D341Med (cell line): ENCODE data around the gene SULT4A1.
A peak's percentile ranks its signal among the peaks of the same experiment; 100 is the strongest.

ENCODE experiments used
- DNase-seq: peaks from one replicate; pipeline ENCODE4 v3.0.0; 2012; ENCODE audit warnings: low spot score

SULT4A1 gene

DNA sequence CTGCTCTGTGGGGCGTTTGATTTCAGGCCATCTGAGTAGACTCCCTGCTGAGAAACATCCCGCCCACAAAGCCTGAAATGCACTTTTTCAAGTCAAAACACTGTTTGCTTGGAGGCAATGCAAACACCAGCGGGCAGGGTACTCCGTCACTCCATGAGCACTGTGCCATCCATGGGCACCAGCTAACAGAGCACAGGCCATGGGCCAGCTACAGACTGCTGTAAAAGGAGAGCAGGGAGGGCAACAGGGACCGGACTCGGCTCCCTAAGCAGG is 33.7 kb downstream of the SULT4A1 start:
- no peak for DNase-seq

DNA sequence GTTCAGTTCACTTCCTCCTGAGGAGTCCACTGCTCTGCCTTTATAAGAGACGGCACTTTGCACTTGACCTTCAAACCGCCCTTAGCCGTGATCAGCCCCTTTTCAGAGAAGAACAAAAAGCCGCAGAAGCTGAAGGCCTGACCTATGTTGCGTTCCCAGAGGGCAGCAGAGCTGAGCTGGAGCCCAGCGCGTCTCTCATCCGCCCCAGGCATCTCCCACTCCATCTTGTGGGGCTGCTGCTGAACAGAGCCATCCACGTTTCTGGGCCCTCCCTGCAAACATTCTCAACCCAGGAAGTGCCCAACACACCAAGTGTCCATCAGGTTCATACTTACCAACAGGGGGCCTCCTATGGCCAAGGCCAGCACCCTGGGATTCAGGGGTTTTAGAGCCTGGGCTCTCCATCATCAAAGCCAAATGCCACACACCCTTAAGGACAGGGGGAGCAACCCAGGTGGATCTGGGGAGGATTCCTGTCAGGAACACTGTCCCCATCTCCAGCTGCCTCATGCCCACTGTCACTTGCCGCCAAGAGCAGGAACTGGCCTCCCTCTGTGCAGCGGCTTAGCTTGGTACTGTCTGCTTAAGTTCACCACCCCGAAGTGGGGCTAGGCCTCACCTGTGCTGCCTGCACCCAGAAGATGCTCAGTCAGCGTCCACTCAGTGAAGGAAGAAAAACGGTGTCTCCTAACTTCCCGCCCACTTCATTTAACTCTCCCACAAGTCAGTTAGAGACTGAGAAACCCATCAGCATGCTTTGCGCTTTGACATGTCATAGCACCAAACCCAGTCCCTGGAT is 34.2 kb downstream of the SULT4A1 start:
- DNase-seq, result no peak

DNA sequence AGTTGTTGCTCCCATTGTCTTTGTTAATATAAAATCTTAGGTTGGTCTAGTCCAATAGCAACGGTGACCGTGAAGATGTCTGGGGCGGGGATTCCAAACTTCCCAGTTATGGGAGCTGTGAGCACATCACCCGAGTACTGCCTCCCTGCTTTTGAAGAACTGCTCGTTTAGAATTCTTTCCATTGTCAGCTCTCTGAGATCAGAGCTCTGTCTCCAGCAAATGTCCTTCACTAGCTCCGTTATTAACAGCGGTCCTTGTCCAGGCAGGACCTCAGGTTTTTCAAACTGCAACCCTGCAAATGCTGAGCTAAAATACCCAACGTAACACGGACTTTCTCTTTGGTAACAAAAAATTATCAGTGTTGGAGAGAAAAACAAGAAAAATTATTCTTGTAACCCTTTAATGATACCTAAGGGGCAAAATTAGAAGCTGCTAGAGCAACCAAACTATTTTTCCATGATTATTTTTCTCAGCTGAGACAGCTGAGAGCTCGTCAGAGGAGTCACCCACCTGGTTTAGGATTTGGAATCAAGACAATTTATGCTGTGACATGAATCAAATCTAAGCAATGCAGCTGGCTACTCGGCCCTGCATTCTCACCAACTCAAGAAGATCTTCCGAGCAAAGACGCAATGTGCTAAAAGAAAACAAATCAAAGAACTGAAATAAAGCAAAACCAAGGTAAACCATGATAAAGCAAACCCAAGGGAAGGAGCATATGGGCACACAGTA is 35.1 kb downstream of the SULT4A1 start:
- DNase-seq, result no peak

DNA sequence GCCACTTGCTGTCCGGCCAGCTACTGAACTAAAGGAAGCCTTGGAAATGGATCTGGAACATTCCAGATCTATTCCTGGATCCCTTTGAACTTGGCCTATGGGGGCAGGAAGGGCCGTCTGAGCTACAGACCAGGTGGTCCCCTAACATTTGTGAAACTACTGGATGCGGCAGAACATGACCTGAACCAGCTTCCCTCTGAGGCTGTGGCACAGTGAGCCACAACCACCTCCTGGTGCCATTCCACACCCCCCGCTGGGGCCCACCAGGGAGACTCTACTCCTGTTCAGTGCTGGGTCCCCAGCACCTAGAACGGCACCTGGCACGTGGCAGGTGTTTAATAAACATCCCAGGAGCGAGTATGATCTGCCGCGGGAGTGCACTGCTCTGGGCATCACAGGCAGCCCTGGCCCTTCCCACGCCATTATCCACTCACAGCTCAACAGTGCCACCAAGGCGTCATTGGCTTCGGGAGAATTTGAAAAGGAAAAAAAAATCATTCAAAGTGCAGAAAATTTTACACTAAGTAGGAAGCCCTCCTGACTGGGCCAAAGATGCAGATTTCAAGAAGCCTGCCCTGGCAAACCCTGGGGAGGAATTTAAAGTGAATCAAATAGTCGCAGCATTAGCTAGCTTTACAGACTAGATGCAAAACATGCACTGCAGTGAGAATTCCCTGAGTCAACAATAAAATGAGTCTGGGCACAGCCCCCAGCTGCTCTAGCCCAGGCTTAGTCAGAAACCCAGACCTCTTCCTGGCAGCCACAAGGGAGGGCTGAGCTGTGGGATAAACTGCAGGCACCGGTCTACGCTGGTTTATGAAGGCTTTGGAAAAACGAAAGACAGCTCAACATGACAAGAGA is 35.9 kb downstream of the SULT4A1 start:
- peak; percentile 46 for DNase-seq

DNA sequence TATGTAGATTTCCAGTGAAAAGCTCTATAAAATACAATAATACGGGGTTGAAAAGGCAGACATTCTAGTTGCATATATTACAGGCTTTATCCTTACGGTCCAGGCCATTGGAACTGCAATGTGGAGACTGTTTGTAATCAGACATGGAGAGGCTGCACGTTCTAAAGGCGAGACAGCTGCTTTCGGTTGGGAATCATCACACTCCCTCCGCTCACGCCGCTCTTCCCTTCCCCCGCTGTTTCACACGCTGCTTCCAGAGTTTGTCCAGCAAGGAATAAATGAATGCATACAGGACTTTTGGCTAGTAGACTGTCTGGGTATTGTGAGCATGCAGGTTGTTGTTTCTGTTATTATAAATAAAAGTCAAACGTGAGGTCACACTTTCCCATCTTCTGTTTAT is 36.7 kb downstream of the SULT4A1 start:
- DNase-seq, result no peak

DNA sequence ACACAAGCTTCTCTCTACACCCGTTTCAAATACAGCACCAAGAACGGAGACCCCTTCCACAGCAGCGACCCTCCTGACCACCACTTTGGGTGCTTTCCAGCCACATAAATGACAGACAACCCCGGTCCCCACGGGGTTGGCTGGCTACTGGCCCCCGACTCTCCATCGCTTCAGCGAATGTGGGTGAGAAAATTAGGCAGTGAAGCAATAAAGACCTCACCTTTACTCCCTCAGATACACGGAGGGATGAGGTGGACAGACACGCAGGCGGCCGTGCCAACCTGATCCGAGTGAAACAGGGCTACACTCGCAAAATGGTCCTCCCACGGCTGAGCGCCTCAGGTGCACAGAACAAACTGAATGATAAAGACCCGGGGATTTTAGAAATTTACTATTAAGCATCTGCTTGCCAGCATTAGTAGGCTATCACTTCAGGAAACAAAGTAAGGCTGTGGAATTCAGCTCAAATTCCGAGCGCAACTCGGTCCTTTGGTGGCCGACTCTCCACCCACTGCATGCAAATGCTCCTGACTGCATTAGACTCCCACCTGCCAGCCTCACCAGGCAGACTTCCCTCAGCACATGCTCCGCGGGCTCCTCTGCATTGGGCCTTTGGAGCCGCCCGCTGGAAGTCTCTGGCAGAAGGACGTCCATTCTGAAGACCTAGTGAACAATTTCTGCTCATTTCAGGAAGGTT is 37.4 kb downstream of the SULT4A1 start:
- DNase-seq, result no peak

DNA sequence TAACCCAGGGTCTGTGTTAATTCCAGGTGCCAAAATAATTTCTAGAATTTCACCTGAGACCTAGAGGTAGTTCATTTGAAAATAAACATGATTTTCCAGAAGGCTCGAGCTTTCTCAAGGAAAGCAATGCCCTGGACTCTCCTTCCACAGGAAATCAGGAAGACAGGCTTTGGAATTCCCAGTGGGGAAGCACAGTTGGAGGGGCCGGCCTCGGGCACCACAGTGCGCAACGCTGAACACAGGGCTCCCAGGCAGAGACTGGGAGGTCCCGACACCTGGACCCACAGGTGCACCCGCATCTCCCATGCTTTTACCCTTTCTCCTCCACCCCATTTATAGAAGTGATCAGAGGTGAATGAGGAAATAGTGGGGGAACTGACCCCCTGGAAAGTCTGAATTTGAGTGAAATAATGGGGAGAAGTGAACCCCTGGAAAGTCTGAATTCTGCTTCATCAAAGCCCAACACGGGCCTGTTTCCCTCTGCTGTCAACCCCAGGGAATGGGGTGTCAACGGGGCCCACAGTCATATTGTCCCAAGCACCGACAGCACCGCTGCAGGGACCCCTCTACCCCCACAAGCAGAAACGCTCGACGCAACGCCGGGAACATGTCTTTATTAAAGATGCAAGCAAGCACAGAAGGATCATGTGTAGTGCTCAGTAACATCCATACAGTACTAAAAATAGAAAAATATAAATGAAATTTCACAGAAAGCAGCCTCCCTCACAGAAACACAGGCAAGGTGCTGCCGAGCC is 38.2 kb downstream of the SULT4A1 start:
- DNase-seq, result no peak

DNA sequence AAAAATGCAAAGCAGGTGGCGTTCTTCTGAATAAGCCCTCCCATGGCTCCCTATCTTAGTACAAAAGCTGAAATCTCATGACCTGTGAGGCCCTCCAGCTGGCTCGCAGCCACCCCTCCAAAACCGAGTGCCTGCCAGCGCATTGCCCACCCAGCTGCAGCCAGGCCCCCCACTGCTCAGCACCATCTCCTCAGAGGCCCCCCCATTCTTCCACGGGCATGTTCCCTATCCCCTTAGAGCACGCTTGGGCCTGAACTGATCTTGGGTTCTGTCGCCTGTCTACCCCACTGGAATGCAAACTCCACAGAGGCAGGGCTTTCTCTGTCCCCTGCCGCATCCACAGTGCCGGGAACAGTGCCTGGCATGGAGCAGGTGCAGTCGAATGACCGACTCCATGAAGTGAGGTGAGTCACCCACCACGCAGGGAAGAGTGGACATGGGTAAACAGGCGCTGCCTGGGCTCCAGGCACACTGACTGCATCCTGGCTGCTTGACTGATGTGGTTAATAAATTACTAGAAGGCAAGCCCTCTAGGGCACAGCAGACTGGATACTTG is 38.9 kb downstream of the SULT4A1 start:
- DNase-seq, result no peak

DNA sequence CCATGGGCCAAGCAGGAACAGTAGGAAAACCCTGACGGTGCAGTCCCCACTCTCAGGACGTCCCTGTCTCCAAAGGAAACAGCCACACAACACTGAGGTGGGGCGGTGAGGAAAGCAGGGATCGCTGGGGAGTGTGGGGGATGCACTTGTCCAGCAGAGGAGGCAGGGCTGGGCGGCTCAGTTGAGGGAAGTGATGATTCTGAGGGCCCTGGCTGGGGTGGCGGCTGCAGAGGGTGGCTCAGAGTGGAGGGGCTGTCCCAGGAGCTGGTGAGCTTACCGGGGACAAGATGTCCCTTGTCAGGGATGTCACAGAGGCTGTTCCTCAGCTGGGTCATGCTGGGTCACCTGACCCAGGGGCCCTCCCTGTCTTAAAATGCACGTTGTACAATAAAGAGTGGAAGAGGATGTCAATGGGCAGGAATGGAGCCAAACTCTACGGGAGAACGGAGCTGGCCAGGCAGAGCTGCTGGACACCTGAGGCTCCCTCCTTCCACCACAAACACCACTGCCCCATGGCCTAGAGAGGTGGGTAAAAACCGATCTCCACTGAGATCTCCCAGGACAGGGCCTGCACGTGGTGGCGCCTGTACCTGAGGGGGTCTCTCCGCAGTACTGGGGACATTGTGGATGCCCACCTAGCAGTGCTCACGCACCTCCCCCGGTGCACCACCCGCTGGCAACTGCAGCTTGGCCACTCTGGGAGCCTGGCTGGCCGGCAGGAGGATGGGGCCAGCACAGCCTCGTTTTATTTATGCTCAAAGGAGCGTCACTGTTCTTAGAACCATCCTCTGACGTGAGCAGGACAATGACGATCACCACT is 40.5 kb downstream of the SULT4A1 start:
- DNase-seq, result no peak

DNA sequence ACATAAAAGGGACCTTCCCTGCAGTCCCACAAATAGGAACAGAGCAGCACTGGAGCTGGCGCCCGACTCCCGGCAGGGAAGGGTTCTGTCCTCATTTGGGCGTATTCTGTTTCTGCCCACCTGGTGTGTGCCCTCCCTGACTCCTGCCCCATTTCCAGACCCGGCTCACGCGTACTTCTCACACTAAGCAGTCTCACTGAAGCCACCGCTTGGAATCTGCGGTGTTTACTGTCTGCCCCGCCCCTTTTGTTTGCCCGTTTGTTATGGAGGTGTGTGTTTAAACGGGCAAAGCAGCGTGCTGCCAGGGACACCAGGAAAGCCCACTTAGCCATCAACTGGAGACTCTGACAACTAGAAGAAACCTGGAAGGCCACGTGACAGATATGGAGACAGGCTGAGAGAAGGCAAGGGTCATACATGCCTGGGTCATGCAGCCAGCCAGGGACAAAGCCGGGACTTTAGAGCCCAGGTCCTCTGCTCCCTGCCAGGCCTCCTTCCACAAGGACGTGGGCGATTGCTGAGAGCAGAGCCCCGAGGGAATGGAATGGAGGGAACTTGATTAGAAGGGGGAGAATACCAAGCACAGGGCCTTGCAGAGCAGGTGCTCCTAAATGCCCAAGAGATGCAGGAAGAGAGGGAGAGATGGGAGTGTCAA is 41.5 kb downstream of the SULT4A1 start:
- DNase-seq, result no peak

DNA sequence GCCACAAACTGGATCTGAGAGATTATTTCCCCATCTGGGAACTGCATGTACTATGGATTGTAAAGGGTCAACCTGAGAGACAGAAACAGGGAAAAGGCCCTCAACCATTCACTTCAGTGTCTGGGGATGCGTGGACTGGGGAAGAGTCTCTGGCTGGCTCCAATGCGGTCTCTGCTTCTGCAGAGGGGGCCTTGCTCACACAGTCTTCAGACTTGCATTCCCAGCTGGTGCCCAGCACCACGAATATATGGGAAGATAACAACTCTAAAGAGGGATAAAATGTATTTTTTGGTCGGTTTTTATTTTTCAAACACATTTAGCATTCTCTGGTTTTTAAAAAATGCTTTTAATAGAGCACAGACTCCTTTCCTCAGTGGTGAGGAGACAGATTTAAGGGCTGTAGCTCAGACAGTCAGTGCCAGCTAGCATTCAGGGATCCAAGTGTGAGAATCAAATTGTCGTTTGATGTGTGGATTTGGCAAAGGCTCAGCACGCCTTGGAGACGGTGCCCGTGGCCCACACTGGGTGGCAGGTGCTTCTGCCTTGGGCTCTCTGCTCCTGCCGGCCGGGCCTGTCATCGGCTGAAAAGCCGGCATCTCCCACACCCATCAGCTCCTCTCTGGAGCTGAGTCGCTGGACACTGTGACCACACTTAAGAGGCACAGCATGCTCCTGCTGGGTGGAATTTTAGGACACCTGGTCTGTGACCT is 42.2 kb downstream of the SULT4A1 start:
- DNase-seq, result no peak

DNA sequence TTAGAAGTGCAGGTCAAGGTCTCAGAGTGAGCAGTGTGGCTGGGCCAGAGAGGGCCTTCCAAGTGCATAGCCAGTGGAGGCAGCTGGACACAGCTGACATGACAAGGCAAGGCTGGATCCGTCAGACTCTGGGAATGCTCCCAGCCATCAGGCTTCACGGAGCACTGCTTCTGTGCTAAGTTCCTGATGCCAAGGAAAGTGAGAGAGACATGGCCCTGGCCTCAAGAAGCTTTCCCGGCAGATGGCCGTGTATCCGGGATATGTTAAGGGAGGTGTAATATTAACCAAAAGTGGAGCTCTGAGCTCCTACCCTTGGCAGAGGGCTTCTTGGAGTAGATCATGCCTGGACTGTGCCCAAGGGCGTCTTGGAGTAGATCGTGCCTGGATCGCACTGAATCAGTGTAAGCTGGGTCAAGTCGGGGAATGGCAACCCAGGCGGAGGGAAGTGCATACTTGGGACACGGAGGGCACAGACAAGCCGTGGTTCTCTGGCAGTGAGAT is 42.8 kb downstream of the SULT4A1 start:
- DNase-seq, result no peak

DNA sequence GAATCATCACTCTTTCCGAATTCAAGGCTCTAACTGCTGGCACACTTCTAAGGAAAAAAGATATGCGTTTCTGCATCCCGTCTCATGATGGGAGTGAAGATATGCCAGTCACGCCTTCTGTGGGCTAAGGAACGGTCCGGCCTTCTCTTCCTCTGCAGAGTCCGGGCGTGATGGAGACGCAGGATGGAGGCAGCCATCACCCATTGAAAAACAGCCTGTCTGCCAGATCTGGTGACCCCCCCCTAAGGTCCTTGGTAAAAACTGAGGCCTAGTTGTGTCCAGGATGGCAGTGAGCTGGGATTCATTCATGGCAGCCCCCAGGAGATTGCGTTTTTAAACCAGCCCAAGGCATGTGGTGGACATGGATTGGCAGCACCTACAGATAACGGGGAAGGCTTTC is 43.3 kb downstream of the SULT4A1 start:
- DNase-seq, result no peak

DNA sequence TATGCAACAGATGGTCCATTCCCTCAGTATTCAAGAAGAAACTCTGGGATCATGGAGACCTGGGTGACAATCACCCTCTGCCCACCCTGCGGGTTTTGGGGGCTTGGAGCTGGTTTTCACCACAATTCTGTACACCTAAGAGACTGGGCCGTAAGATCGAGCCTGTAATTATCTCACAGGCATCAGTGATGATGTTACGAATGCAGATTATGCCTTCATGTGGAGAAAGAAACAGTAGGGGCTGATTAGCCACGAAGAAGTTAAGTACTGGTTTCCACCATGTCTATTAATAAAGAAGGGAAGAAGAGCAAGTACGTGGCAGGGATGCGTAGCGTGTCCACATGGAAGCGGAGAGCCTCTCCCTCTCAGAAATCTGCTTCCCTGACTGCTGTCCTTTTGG is 44.9 kb downstream of the SULT4A1 start:
- DNase-seq, result no peak

DNA sequence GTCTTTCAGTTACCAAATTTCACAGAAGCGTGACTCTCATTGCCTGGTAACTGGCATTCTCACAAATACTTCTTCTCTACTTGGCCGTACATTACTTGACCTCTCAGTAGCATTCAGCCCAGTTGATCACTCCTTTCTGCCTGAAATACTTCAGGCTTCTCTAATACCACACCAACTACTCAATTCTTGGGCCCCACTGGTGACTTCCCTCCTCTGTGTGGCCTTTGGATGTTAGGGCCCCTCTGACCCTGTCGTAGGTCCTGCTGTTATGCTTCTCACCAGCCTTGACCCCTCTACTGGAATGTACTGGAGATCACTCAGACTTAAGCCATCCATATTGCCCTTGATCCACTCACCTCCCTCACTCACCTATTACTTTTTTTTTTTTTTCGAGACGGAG is 48.0 kb downstream of the SULT4A1 start:
- DNase-seq, result no peak

DNA sequence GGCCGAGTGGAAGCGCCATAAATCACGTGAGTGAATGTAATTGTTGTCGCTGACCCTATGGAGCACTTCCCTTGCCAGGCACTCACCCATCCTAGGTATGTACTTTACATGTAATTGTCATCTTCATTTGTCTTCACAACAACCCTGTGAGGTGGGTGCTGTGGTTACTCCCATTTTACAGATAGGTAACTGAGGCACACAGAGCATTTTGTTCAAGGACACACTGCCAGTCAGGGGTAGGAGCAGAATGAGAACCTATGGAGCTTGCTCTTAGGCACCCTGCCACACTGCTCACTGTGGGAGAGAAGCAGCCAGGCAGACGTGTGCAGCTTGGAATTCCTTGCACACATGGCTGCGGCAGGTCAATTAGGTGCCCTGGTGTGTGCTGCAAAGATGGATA is 49.4 kb downstream of the SULT4A1 start:
- no peak for DNase-seq

DNA sequence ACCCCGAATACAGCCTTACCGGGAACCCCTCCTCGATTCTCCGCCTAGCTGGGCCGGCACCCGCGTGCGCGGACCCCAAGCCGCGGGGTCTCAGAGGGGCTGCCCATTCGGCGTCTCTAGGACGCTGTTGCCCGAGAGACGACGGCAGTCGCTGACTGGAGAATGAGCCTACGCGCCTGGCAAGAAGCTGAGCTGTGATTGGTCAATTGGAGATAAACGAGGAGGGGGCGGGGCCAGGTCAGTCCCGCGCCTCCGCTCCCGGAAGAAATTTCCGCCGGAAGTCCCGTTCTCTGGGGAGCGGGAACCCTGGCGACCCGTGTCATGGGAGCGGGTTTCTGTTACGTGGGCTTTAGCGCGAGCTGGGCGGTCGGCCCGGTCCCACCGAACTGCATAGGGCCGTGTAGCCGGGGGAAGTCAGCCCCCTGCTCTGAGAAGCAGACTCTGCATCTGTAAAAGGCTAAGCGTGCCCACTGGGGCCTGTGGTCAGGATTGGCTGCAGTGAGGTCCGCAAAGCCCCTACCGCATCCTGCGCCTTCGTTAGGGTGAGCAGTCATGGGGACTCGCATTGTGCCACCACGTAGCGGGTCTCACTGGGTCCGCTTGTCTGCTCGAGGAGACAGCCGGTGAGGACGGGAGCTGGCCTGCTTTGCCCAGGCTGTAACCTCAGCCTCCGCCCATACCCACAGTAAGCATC is 50.0 kb downstream of the SULT4A1 start, which contains the start of gene EFCAB6:
TSS of gene EFCAB6 (minus strand) at position 157 of the 694 bp plus-strand sequence. CDS start 29,987 bp downstream, outside the sequence.
- peak; percentile 98 for DNase-seq

DNA sequence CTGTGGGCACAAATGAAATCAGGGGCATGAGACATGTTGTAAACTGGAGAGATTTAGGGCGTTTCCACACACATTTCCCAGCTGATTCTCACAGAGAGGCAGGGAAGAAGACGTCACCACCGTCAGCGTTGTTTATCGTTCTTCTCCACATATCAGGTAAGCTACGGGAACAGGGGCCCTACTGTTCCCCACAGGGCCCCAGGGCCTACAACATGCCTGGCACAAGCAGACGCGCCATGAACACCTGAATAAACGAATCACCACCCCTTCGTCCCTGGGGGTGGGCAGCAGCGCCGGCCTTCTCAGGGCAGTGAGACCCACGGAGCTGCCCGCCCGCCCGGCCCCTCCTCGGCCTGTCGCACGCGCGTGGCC is 50.5 kb downstream of the SULT4A1 start:
- DNase-seq, result no peak
